Neuronal stem cell (in vitro differentiated cells): Measurements from ENCODE around the gene NQO1.

Experiments
- DNase-seq: peaks from one replicate; pipeline ENCODE4 v3.0.0-alpha.2; 2013; ENCODE audit warnings: low spot score
- H2AFZ ChIP-seq: one replicate; pipeline ENCODE4 v1.6.1; 2013; ENCODE audit warnings: mild to moderate bottlenecking, low read length, inconsistent platforms
- H2AK5ac ChIP-seq: 2 replicates; pipeline ENCODE4 v1.6.1; 2013; ENCODE audit warnings: low read depth, mild to moderate bottlenecking, inconsistent platforms, low read length, moderate library complexity, mixed read lengths
- H2BK120ac ChIP-seq: 2 replicates; pipeline ENCODE4 v1.6.1; 2013; ENCODE audit warnings: low read depth, mild to moderate bottlenecking, inconsistent platforms, low read length, moderate library complexity, mixed read lengths
- H2BK12ac ChIP-seq: one replicate; pipeline ENCODE4 v1.6.1; 2013; ENCODE audit warnings: low read length, inconsistent platforms
- H2BK15ac ChIP-seq: 2 replicates; pipeline ENCODE4 v1.6.1; 2013; ENCODE audit warnings: mild to moderate bottlenecking, low read length, inconsistent platforms, mixed read lengths
- H2BK5ac ChIP-seq: one replicate; pipeline ENCODE4 v1.6.1; 2013; ENCODE audit warnings: inconsistent platforms, mild to moderate bottlenecking, low read length, moderate library complexity
- H3K14ac ChIP-seq: one replicate; pipeline ENCODE4 v1.6.1; 2013; ENCODE audit warnings: low read length, inconsistent platforms
- H3K18ac ChIP-seq: 2 replicates; pipeline ENCODE4 v1.6.1; 2013; ENCODE audit warnings: low read length, inconsistent platforms
- H3K23ac ChIP-seq: 2 replicates; pipeline ENCODE4 v1.6.1; 2013; ENCODE audit warnings: low read depth, mild to moderate bottlenecking, mixed read lengths, low read length, inconsistent platforms; ENCODE audit not compliant: poor library complexity
- H3K27ac ChIP-seq: replicated peaks from 3 replicates; pipeline ENCODE4 v1.5.1; 2013; ENCODE audit warnings: low read length, inconsistent platforms
- H3K27me3 ChIP-seq, 3 experiments: 2 replicates each; pipeline ENCODE4 v1.6.1; 2013; ENCODE audit warnings: low read length in 3 of 3, mild to moderate bottlenecking in 2 of 3, inconsistent platforms in 1 of 3, low read depth in 1 of 3, mixed read lengths in 1 of 3, moderate library complexity in 1 of 3; ENCODE audit not compliant: control insufficient read depth in 3 of 3, insufficient read depth in 3 of 3
- H3K36me3 ChIP-seq, 2 donors: replicated peaks in 1 of 2; 2 replicates each; pipeline ENCODE4 v1.6.1; 2013; ENCODE audit warnings: low read length in 2 of 2; ENCODE audit not compliant: control insufficient read depth in 2 of 2, insufficient read depth in 2 of 2
- H3K4ac ChIP-seq: 2 replicates; pipeline ENCODE4 v1.6.1; 2013; ENCODE audit warnings: inconsistent platforms, mild to moderate bottlenecking, low read length, moderate library complexity
- H3K4me1 ChIP-seq, 2 donors: 1 replicate in 1 of 2; 2 replicates in 1 of 2; pipeline ENCODE4 v1.6.1; 2013; ENCODE audit warnings: low read length in 2 of 2, low read depth in 1 of 2; ENCODE audit not compliant: control insufficient read depth in 2 of 2, insufficient read depth in 1 of 2
- H3K4me2 ChIP-seq: one replicate; pipeline ENCODE4 v1.6.1; 2013; ENCODE audit warnings: mild to moderate bottlenecking, low read length, inconsistent platforms; ENCODE audit not compliant: insufficient read depth, poor library complexity, severe bottlenecking
- H3K4me3 ChIP-seq, 2 donors: 2 replicates each; pipeline ENCODE4 v1.5.1; 2013; ENCODE audit warnings: low read length in 2 of 2, mild to moderate bottlenecking in 2 of 2, inconsistent platforms in 1 of 2, moderate library complexity in 1 of 2
- H3K79me1 ChIP-seq: one replicate; pipeline ENCODE4 v1.6.1; 2013; ENCODE audit warnings: low read depth, mild to moderate bottlenecking, inconsistent platforms, low read length, moderate library complexity
- H3K9ac ChIP-seq: one replicate; pipeline ENCODE4 v1.6.1; 2013; ENCODE audit warnings: mild to moderate bottlenecking, low read depth, low read length, inconsistent platforms; ENCODE audit not compliant: poor library complexity
- H3K9me3 ChIP-seq, 2 donors: replicated peaks in 1 of 2; 2 replicates each; pipeline versions ENCODE3 to v1.6.1; 2013; ENCODE audit warnings: low read length in 2 of 2, mild to moderate bottlenecking in 2 of 2, inconsistent platforms in 1 of 2, low read depth in 1 of 2, mixed read lengths in 1 of 2, moderate library complexity in 1 of 2; ENCODE audit not compliant: control insufficient read depth in 2 of 2, insufficient read depth in 1 of 2
- H4K8ac ChIP-seq: one replicate; pipeline ENCODE4 v1.6.1; 2013; ENCODE audit warnings: low read depth, mild to moderate bottlenecking, inconsistent platforms, low read length, moderate library complexity
- H4K91ac ChIP-seq: one replicate; pipeline ENCODE4 v1.6.1; 2013; ENCODE audit warnings: low read length, low read depth, mild to moderate bottlenecking, inconsistent platforms; ENCODE audit not compliant: poor library complexity
- WGBS, 2 donors: extraction: QIAGEN DNeasy Blood & Tissue Kit; methylation state at CpG; one replicate each; pipeline ENCODE4 v1.1.7; 2013; ENCODE audit warnings: missing lambda C conversion rate in 2 of 2, mixed read lengths in 1 of 2; ENCODE audit not compliant: insufficient read length in 2 of 2, insufficient replicate concordance in 1 of 2; ENCODE audit errors: extremely low coverage in 2 of 2; 5-methylcytosine and 5-hydroxymethylcytosine counted together

NQO1 gene

GRCh38 chr16:69707920-69708683 lies 18.3 kb downstream of the NQO1 start:
- H3K27me3 ChIP-seq, result no peaks in the 10 kb centered on the region
- no peak overlapping the region for H3K18ac ChIP-seq
- no peak for DNase-seq
- no peak overlapping the region for H2AK5ac ChIP-seq
- H3K79me1 ChIP-seq, result no peaks in the 10 kb centered on the region
- whole genome bisulfite sequencing, 2 donors, result 100% methylated on average over 1 of the region's 10 CpGs; no CpG with 5 or more reads in 1 of the 2 donors
- H3K23ac ChIP-seq, result no peak overlapping the region
- H2BK15ac ChIP-seq, result no peak overlapping the region
- no peak overlapping the region for H4K91ac ChIP-seq
- H4K8ac ChIP-seq, result no peak overlapping the region
- no peak overlapping the region for H2BK120ac ChIP-seq
- H3K4ac ChIP-seq, result no peak overlapping the region
- no peak overlapping the region for H3K27ac ChIP-seq
- no peak overlapping the region for H3K9ac ChIP-seq
- no peak overlapping the region for H3K4me3 ChIP-seq
- no peak overlapping the region for H3K14ac ChIP-seq
- no peak overlapping the region for H2BK12ac ChIP-seq
- no peaks in the 10 kb centered on the region for H3K4me1 ChIP-seq
- peaks cover 5 to 65% of the 10 kb centered on the region in 2 donors for H3K36me3 ChIP-seq
- no peaks in the 10 kb centered on the region for H3K9me3 ChIP-seq
- H3K4me2 ChIP-seq, result no peak overlapping the region
- no peak overlapping the region for H2BK5ac ChIP-seq
- no peak overlapping the region for H2AFZ ChIP-seq

GRCh38 chr16:69706975-69707340 lies 19.4 kb downstream of the NQO1 start:
- Histone ChIP-seq H3K36me3 (peaks cover 3 to 57% of the 10 kb centered on the region in 2 donors), H3K27ac (no peak overlapping the region)
- WGBS, 2 donors, result no CpG with 5 or more reads among the region's 2 CpGs

GRCh38 chr16:69706256-69706974 lies 19.9 kb downstream of the NQO1 start:
- Histone ChIP-seq H2BK15ac (no peak overlapping the region), H3K14ac (no peak overlapping the region), H3K4me3 (no peak overlapping the region), H3K18ac (no peak overlapping the region), H4K8ac (no peak overlapping the region), H3K4me2 (no peak overlapping the region), H2AK5ac (no peak overlapping the region), H3K27ac (no peak overlapping the region), H2BK12ac (no peak overlapping the region), H4K91ac (no peak overlapping the region), H2BK120ac (no peak overlapping the region), H3K4me1 (no peaks in the 10 kb centered on the region), H3K4ac (no peak overlapping the region), H3K36me3 (peaks cover 5 to 53% of the 10 kb centered on the region in 2 donors), H3K27me3 (no peaks in the 10 kb centered on the region), H3K23ac (no peak overlapping the region), H3K79me1 (no peaks in the 10 kb centered on the region), H3K9me3 (no peaks in the 10 kb centered on the region), H3K9ac (no peak overlapping the region), H2AFZ (no peak overlapping the region), H2BK5ac (no peak overlapping the region)
- WGBS, 2 donors, result no CpG with 5 or more reads among the region's 1 CpG
- no peak for DNase-seq

More at GRCh38 chr16:69706975-69707340, 19.4 kb downstream of the NQO1 start:
- H3K9ac ChIP-seq, result no peak overlapping the region
- H2AFZ ChIP-seq, result no peak overlapping the region
- H2AK5ac ChIP-seq, result no peak overlapping the region
- H2BK12ac ChIP-seq, result no peak overlapping the region
- H3K4me3 ChIP-seq, result no peak overlapping the region
- H3K23ac ChIP-seq, result no peak overlapping the region
- H3K79me1 ChIP-seq, result no peaks in the 10 kb centered on the region
- no peak overlapping the region for H2BK5ac ChIP-seq
- no peak overlapping the region for H3K4ac ChIP-seq
- no peak overlapping the region for H4K8ac ChIP-seq
- no peak overlapping the region for H4K91ac ChIP-seq
- H3K4me1 ChIP-seq, result no peaks in the 10 kb centered on the region
- no peaks in the 10 kb centered on the region for H3K9me3 ChIP-seq
- no peak overlapping the region for H2BK120ac ChIP-seq
- H3K18ac ChIP-seq, result no peak overlapping the region
- H3K4me2 ChIP-seq, result no peak overlapping the region
- DNase-seq, result no peak
- H3K27me3 ChIP-seq, result no peaks in the 10 kb centered on the region
- H3K14ac ChIP-seq, result no peak overlapping the region
- H2BK15ac ChIP-seq, result no peak overlapping the region

GRCh38 chr16:69703638-69704037 lies 22.7 kb downstream of the NQO1 start:
- H3K23ac ChIP-seq, result no peak overlapping the region
- no peak overlapping the region for H2BK12ac ChIP-seq
- H4K8ac ChIP-seq, result no peak overlapping the region
- H3K36me3 ChIP-seq, result peaks cover 2 to 62% of the 10 kb centered on the region in 2 donors
- no peaks in the 10 kb centered on the region for H3K9me3 ChIP-seq
- H2AFZ ChIP-seq, result no peak overlapping the region
- H3K27ac ChIP-seq, result no peak overlapping the region
- H4K91ac ChIP-seq, result no peak overlapping the region
- WGBS, 2 donors, result no CpG with 5 or more reads among the region's 2 CpGs
- no peak for DNase-seq
- no peak overlapping the region for H3K9ac ChIP-seq
- no peak overlapping the region for H3K4me3 ChIP-seq
- no peaks in the 10 kb centered on the region for H3K27me3 ChIP-seq
- H3K4me1 ChIP-seq, result no peaks in the 10 kb centered on the region
- no peak overlapping the region for H3K18ac ChIP-seq
- H3K79me1 ChIP-seq, result no peaks in the 10 kb centered on the region
- no peak overlapping the region for H2BK15ac ChIP-seq
- H3K4ac ChIP-seq, result no peak overlapping the region
- H3K4me2 ChIP-seq, result no peak overlapping the region
- H2AK5ac ChIP-seq, result no peak overlapping the region
- no peak overlapping the region for H3K14ac ChIP-seq
- H2BK120ac ChIP-seq, result no peak overlapping the region
- no peak overlapping the region for H2BK5ac ChIP-seq
